KMS-11 (cell line): Measurements from ENCODE around the gene SLC23A3.

Experiments
- H2AFZ ChIP-seq: fragments of 200-600 bp; sonication (generic); 2 replicates; pipeline ENCODE4 v1.6.1; 2016; ENCODE audit warnings: antibody characterized with exemption, mixed run types, low read depth
- H3K27ac ChIP-seq: fragments of 200-600 bp; sonication (generic); 2 replicates; pipeline ENCODE4 v1.6.1; 2016; ENCODE audit warnings: mild to moderate bottlenecking, mixed run types
- H3K27me3 ChIP-seq: fragments of 200-600 bp; sonication (generic); 2 replicates; pipeline ENCODE4 v1.6.1; 2017; ENCODE audit warnings: mild to moderate bottlenecking, low read depth, mixed run types, moderate library complexity; ENCODE audit not compliant: insufficient read depth
- H3K36me3 ChIP-seq: fragments of 200-600 bp; sonication (generic); 2 replicates; pipeline ENCODE4 v1.6.1; 2017; ENCODE audit warnings: mild to moderate bottlenecking, mixed run types; ENCODE audit not compliant: insufficient read depth
- H3K4me1 ChIP-seq: fragments of 200-600 bp; sonication (generic); 2 replicates; pipeline ENCODE4 v1.6.1; 2016; ENCODE audit warnings: mild to moderate bottlenecking, low read depth, mixed run types; ENCODE audit not compliant: poor library complexity, severe bottlenecking
- H3K4me2 ChIP-seq: fragments of 200-600 bp; sonication (generic); 2 replicates; pipeline ENCODE4 v1.7.0; 2016; ENCODE audit warnings: mild to moderate bottlenecking, mixed run types
- H3K4me3 ChIP-seq: fragments of 200-600 bp; sonication (generic); IDR thresholded peaks from 2 replicates; pipeline ENCODE4 v1.6.1; 2017; ENCODE audit warnings: low read depth, low read length, mixed read lengths; ENCODE audit not compliant: insufficient read depth
- H3K79me2 ChIP-seq: fragments of 200-600 bp; sonication (generic); 2 replicates; pipeline ENCODE4 v1.6.1; 2016; ENCODE audit warnings: low read depth, mixed run types; ENCODE audit not compliant: insufficient read depth
- H3K9ac ChIP-seq: fragments of 200-600 bp; sonication (generic); 2 replicates; pipeline ENCODE4 v1.6.1; 2016; ENCODE audit warnings: mild to moderate bottlenecking, mixed run types
- H4K20me1 ChIP-seq: fragments of 200-600 bp; sonication (generic); 2 replicates; pipeline ENCODE4 v1.6.1; 2016; ENCODE audit warnings: mild to moderate bottlenecking, mixed run types; ENCODE audit not compliant: insufficient read depth
- CTCF ChIP-seq: fragments of 200-600 bp; sonication (generic); conservative IDR thresholded peaks from 2 replicates; pipeline ENCODE4 v1.6.1; 2017; ENCODE audit warnings: low read depth, mild to moderate bottlenecking, antibody characterized with exemption, low read length, moderate library complexity, mixed read lengths

The SLC23A3 gene

GRCh38 chr2:219176818-219177551 is 7.2 kb upstream of the SLC23A3 start, which contains the start of gene CNPPD1:
Gene CNPPD1, minus strand, starts transcription at chr2:219176925. Its CDS starts 97 bp downstream, at chr2:219176828.
- Histone ChIP-seq H3K4me2 (peak within 1 kb of the TSS; percentile 97), H3K79me2 (peaks cover 29% of the 10 kb centered on the region; the same call in 1 of the 2 replicates), H3K4me3 (peak within 1 kb of the TSS; percentile 40), H3K9ac (peak within 1 kb of the TSS; percentile 59), H4K20me1 (no peaks in the 10 kb centered on the region), H2AFZ (peak within 1 kb of the TSS; percentile 86), H3K27me3 (no peaks in the 10 kb centered on the region), H3K4me1 (peaks cover 18% of the 10 kb centered on the region), H3K27ac (peak within 1 kb of the TSS; percentile 81), H3K36me3 (no peaks in the 10 kb centered on the region)
- no peak for TF ChIP-seq CTCF

DNA sequence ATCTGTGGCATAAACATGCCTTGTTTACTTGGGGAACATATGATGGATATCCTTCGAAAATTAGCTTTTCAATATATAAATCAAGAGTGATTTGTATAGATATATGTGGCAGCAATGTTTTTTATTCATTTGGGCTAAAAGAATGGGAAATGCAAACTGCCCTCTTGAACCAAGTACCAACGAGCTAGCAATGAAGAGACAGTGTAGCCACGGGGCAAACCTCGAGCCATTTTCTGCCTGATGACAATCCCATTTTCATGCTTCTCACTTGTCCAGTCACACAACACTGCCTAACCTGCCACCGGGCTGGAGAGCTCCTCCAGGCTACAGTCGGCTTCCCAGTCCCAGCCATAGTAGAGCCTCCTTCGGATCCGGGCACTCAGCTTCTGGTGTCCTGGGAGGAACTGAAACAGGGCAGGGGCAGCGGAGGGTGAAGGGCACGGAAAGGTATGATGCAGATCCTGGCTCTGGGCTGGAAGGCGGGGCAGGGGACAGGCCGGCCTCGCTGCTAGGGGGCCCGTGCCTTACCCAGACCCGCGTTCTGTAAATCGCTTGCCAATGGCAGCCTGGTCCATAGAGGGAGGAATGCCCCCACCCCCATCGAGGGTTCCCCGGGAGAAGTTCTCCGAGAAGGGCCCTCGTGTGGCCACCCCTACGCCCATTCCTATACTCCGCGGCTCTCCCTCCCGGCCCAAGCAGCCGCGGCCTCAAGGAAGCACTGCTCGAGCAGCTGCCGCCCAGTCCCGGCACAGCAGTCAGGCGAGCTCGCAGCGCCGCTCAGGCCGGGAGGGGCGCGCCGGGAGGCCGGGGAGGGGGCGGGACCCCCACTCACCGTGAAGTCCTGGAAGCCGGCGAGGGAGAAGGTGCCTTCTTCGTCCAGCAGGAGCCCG is 6.3 kb upstream of the SLC23A3 start:
- Histone ChIP-seq H3K27ac (peak overlapping the region; percentile 81), H3K27me3 (no peaks in the 10 kb centered on the region), H3K79me2 (peaks cover 29% of the 10 kb centered on the region; the same call in 1 of the 2 replicates), H4K20me1 (no peaks in the 10 kb centered on the region), H3K9ac (peak overlapping the region; percentile 59; the same call in 1 of the 2 replicates), H3K4me3 (peak overlapping the region; percentile 26), H3K4me2 (peak overlapping the region; percentile 97), H3K36me3 (no peaks in the 10 kb centered on the region), H3K4me1 (peaks cover 18% of the 10 kb centered on the region), H2AFZ (peak overlapping the region; percentile 86)
- TF ChIP-seq CTCF = no peak

- Histone ChIP-seq H3K4me2 (peak overlapping the region; percentile 97), H3K27me3 (no peaks in the 10 kb centered on the region), H3K36me3 (no peaks in the 10 kb centered on the region), H3K9ac (peak overlapping the region; percentile 59; the same call in 1 of the 2 replicates), H3K79me2 (peaks cover 29% of the 10 kb centered on the region; the same call in 1 of the 2 replicates), H3K4me1 (peaks cover 18% of the 10 kb centered on the region), H4K20me1 (no peaks in the 10 kb centered on the region), H2AFZ (no peak overlapping the region), H3K27ac (peak overlapping the region; percentile 81; the same call in 1 of the 2 replicates), H3K4me3 (no peak overlapping the region)
- no peak for TF ChIP-seq CTCF
Observed at GRCh38 chr2:219175486-219175885, 5.7 kb upstream of the SLC23A3 start.

DNA sequence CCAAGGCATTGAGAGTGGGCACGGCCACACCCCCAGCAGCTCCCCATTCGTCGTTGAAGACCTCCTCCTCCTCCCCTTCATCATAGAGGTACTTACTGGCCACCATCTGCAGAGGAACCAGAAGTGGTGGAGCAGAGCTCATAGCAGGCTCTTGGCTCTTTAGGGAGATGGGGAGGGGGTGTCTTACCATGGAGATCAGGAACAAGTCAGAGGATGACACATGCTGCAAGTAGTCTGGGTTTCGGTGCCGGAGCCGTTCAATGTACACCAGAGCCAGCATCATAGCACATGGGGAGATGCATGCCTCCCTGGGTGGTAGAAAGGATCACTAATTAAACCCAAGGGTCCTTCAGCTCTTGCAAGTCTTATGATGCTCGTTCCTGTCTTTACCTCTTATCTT is 5.0 kb upstream of the SLC23A3 start:
- H3K4me3 ChIP-seq = no peak overlapping the region
- no peak overlapping the region for H2AFZ ChIP-seq
- no peak for TF ChIP-seq CTCF
- no peak overlapping the region for H3K27ac ChIP-seq
- H3K9ac ChIP-seq = no peak overlapping the region
- H3K79me2 ChIP-seq = peaks cover 23% of the 10 kb centered on the region; the same call in 1 of the 2 replicates
- H3K36me3 ChIP-seq = no peaks in the 10 kb centered on the region
- no peak overlapping the region for H3K4me2 ChIP-seq
- H4K20me1 ChIP-seq = no peaks in the 10 kb centered on the region
- H3K4me1 ChIP-seq = peaks cover 18% of the 10 kb centered on the region
- H3K27me3 ChIP-seq = no peaks in the 10 kb centered on the region
